ENCODE results near the gene PRRT1B.

PRRT1B gene

DNA sequence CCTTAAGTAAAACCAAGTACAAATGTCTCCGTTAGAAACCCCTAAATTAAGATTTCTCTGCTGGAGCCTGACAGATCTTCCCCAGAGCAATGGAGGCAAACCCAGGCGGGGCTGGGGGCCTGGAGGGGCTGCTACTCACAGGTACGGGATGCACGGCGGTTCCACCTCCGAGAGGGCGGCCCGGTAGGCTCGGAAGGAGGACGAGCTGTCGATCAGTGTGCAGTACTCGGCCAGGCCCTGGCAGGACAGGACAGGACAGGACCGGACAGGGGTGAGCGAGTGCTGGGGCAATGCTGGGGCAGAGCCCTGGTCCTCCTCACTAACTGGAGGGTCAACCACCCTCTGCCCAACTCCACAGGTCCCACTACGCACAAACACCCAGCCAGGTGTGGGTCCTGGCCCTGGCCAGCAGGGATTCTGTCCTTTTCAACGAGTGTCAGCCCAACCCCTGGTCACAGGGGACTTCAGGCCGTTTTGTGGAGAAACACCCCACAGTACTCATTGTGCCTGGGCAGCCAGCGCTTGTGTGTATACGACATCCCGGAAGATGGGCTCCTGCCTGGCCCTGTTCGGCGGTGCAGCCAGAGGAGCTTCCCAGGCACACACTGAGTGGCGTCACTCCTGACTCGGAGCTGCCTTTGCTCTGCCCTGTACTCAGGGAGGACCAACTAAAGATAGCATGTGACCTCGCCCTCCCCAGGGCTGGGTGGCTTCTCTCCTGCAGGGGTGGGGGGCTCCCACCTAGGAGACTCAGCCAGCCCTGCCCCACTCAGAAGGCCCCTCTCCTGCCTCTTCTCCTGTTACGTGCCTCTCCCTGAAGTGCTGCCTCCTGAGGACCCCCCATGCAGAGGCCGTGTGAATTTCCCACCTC, 37.4 kb downstream of the PRRT1B start:
- no peak for DNase-seq

DNA sequence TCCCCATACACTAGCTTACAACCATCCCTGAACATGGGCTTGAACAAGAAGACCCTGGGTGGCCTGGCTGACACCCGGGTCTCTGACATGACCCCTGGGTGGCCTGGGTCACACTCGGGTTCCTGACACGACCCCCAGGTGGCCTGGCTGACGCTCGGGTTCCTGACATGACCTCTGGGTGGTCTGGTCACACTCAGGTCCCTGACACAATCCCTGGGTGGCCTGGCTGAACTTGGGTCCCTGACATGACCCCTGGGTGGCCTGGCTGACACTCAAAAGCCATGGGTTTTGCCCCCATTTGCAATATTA, 38.0 kb downstream of the PRRT1B start:
- no peak for DNase-seq

DNA sequence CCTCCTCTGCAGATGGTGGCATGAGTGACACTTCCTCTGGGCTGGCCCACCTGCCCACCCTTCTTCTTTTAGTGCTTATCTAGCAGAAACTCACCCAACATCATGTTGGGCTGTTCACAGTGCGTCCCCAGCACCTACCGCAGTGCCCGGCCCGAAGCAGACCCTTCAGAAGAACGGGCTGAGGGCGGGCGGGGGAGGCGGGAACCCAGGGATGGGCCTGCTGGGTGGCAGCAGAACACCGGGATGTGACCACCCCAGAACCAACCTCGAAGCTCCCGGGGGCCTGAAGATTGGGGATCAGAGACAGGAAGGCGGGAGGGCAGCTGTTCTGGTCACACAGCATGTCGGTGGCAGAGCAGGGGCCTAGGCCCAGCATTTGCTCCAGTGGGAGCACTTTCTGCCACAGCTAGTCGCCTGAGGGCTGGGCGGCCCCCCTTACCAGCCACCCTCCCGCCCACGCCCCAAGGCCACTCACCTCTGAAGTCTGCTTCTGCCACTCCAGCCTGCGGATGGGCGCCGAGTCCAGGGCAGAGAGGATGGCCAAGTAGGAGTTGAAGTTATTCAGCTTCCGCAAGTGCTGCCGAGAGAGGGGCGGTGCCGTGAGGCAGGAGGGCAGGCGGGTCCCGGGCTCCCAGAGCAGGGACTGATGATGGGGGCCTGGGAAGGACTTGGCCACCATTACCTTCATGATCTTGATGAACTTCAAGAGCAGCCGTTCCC, 38.7 kb downstream of the PRRT1B start:
- DNase-seq = no peak

DNA sequence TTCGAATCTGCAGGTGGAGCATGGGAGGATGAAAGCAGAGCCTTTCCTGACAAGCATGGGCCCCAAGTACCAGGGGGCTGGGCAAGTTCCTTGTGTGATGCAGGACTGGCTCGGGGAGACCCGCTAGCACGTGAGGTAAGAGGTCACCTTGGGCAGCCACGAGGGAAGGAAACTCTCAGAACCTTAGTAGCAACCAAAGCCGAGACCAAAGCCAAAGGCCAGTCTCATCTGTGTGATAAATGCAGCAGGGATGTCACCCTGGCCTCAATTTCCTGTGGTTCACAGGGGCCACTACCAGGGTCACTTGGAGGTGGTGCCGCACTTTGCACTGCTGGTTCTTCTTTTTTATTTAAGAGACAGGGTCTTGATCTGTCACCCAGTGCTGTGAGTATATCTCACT, 39.5 kb downstream of the PRRT1B start:
- DNase-seq = no peak

DNA sequence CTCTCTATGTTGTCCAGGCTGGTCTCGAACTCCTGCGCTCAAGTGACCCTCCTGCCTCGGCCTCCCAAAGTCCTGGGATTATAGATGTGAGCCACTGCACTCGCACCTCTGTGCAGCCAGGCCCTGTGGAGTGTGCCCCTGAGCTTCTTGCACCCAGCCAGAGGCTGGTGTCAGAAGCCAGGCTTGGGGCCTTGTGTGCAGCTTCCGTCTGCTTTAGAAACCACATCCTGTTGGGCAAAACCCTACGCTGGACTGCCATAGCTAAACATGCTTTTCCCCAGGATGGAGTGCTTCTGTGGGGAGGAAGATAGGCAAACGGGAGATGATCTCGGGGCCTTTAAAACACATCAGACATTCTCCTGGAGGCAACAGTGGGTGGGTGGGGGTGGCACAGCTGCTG, 40.1 kb downstream of the PRRT1B start:
- no peak for DNase-seq

DNA sequence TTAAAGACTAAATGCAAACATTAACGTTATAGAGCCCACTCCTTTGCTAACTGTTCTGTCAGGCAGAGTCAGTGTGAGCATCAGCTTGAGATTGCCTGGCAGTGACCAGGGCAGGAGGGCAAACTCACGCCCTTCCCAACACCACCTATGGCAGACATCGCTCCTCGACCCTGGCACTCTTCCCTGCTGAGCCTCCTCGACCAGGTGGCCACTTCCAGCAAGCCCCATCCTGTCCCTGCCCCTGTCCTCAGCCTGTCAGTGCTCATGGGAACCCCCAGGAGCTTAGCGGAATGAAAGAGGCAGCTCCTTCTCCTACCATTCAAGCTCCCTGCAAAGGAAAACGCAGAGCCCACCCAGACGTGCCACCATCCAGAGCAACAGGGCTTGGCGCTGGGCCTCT, 42.0 kb downstream of the PRRT1B start:
- DNase-seq = no peak

DNA sequence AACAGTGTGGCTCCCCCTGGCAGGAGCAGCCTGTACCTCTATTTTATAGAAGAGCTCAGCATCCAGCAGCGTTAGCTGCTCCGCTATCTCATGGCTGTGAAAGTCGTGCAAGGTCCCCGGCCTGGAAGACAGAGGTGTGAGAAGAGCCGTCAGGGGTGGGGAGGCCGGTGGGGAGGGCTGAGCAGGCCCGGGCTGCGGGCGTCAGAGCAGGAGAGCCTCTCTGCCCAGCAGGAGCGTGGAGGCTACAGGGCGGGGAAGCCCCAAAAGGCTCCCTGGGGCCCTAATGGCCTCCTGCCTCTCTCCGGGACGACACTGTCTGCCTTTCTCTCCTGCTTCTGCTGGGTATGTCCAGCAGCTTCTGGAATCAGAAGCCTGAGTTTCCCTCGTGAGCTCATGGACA, 42.6 kb downstream of the PRRT1B start:
- DNase-seq = no peak

DNA sequence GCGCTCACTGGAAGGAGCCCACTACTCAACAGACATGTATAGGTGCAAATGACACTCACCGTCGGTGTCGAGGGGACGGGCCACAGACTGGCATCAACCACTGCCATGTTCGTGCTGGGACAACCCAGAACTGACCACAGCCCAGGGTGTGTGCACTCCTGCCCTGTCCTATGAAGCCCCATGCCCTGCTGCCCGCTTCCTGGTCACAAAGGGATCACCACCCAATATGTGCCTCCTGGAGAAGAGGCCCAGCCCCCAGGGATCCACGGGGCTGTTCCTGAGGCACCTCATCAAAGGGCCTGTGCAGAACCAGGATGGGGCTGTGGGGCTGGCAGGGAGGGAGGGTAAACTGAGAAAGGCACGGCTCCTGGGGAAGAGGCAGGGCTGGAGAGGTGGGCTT, 43.1 kb downstream of the PRRT1B start:
- no peak for DNase-seq

DNA sequence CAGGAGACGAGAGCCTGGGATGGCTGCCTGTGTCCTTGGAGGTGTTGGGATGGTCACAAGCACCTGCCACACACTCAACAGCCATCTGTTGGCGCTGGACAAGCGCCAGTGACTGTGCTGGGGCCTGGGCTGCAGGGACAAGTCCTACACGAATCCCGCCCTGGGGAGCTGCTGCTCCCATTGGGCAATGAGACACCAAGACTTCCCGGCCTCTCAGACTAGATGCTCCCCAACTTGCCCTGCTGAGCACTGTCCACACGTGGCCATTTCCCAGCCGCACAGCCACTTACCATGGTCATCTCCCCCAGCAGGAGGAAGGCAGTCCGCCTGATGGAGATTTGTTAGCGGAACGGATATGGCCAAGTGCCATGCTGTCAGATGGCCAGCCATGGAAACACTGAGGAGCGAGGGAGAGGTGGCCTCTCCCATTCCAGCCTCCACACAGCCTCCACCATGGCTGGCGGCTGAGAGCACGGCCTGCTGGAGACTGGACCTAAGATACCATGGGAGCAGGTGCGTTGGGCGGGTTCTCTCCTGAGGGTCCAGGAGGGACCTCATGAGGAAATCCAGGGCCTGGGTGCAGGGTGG, 43.9 kb downstream of the PRRT1B start:
- no peak for DNase-seq

DNA sequence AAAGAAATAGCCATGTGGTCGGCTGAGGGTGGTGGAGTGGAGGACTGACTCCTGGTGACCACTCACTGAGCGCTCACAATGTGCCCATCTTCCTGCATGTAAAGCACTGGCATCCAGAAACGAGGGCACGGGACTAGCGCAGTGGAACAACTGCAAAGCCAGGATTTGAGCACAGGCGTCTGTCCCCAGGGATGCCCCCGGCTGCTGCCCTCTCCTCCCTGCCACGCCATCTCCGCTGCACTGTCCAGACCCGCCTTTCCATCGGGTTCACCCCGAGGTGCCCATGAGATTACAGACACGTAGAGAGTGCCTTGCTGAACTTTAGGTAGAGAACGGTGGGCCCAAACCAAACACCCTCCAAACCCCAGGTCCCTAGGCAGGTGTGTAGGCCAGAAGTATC, 44.7 kb downstream of the PRRT1B start:
- DNase-seq = no peak

DNA sequence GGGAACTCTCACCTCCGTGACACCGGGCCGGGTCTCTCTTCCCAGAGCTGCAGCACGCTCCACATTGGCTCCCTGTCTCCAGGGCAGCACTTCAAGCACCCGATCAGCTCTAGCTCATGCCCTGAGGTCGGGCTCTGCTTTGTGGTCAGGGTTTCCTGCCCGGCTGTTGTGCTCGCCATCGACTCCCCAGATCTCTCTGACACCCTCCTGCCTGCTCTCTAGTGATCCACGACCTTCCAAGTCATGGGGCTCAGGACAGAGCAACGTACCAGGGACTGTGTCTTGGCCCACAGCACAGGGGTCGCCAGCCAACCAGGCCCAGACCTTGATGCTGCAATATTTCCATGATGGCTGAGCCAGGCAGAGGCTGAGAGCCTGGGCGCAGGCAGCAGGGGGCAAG, 45.1 kb downstream of the PRRT1B start:
- no peak for DNase-seq

DNA sequence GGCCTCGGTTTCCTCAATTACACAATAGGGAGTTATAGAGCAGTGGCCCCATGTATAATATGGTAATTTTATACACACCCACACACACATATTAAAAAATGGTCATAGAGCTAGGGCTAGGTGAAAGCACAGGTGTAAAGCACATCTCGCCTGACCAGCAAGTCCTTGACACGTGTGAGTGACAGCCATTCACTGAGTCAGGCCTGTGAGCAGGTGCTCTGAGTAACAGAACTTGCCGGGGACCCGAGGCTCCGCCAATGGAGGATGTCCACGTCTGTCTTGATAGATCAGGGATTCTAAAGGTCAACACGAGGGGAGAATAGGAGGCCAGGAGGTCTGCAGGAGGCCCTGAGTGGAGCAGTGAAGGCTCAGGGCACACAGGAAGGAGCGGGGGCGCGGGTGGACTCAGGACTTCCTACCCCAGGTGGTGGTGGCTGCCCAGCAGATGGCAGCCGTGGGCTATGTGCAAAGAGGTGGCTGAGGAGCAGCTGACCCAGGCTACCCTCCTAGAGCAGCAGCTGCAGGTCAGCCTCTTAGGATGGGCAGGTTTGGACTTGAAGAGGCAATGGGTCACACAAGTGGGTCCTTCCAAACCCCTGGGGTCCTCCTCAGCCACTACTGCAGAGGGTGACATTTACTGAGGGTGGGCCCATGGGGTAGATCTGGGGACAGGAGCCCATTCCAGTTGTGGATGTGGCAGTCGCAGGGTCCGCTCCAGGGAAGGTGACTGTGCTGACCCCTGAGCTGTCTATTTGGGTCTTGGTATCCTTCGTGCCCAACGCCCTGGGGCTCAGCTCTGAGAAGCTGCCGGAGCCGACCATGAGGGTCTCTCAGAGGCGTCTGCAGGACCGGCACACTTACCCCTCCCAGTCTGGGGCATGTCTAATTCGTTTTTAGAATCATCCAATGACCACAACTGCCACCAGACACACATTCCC, 45.9 kb downstream of the PRRT1B start:
- peak; percentile 67 for DNase-seq

DNA sequence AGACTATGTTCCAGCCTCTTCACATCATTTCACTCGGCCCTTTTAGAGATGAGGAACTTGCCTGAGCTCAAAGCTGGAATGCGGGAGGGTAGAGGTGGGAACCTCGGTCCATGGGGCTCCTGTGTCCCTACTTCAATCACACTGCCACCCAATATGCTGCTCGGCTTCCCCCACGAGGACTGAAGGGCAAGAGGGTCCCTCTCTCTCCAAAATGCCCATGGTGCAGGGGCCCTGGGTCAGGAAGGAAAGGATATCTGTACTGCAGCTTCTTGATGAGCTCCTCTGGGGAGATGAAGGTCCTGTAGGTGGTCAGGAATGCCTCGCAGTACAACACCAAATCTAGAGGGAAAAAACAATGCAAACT, 46.5 kb downstream of the PRRT1B start:
- DNase-seq = no peak

DNA sequence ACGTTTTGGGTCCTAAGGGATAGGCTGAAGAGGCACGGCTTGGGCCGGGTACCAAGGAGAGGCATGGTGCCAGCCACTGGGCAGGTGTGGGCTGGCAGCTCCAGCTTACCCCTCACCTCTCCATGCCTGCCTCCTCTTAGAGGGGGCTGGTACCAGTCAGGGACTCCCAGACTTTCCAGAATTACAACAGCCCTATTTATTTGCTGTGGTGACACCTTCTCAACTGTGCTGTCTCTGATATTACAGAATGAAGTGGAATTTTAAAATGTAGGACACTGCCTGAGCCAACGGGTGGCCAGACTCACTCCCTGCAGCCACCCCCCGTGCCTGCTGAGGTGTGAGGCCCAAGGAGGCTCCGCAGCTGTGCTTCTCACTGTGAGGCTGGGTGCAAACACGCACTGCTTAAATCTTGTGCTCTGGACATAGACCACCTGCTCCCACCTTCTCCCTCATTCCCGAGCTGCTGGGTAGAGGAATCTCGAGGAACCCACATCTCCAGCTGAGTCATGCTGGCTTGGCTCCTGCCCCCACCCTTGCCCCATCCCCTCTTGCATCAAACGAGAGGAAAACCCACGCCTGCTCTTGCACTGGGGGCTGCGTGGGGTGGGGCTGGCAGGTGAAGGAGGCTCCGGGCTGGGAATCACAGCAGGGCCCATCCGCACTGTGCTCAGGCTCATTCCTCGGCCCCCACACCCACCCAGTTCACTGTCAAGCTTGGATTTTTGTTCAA, 47.9 kb downstream of the PRRT1B start:
- DNase-seq = no peak

DNA sequence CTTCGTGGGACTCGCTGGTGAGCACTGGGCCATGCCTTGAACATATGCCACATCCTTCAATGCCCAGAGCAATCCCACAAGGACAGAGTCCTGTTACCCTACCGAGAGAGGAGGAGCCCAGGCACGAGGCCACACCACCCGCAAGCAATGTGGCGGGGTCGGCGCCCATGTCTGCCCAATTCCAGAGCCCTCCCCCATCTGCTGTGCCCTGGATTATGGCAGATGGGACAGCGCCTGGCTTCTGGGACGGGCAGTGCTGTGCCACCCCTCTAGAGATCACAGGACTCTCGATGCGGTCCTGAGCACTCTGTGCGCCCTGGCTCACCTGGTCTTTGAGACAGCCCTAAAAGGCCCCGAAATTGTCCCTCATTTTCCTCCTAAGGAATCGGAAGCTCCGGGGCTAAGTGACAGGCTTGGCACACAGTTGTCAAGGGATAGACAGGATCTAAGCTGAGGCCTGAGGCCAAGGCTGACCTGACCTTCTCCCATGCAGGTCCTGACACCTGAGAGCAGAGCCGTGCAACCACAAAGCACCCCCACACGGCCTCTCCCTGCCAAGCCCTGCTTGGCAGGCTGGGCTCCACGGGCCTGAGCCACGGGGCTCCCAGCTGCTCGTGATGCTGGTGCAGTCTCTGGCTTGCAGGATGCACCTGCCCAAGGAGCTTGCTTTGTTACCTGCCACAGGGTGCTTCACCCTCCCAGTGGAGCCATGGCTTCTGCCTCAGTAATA, 48.8 kb downstream of the PRRT1B start:
- no peak for DNase-seq

DNA sequence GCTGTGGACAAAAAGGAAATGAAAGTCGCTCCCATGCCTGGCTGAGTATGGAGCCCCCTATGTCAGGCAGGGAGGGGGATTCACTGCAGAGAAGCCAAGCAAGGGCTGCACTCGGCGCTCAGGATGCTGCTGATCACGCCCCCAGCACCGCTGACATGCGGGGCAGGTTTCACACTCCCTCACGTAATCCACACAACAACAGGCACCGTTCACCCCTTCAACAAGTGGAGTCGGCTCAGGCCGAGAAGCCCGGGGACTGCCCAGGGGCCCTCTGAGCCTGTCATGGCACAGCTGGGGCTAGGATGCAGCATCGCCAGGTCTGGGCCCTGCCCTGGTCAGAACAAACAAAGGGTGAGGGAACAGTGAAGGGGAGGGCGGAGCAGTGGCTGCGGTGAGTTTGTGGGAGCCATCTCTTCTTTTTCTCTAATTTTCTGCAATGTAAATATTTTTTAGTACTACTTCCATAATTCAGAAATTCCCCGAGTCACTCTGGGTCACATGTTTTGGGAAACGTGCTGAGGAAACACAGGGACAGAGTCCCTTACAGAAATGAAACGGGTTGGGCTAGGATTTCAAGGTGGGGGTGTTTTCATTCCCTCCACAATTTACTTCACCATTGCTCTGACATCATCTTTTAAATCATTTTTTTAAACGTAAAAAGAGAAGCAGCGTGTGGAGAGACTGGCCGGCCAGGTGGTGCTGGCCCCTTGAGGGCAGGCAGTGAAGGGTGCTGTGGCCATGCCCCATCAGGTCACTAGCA, 49.8 kb downstream of the PRRT1B start:
- DNase-seq = no peak

DNA sequence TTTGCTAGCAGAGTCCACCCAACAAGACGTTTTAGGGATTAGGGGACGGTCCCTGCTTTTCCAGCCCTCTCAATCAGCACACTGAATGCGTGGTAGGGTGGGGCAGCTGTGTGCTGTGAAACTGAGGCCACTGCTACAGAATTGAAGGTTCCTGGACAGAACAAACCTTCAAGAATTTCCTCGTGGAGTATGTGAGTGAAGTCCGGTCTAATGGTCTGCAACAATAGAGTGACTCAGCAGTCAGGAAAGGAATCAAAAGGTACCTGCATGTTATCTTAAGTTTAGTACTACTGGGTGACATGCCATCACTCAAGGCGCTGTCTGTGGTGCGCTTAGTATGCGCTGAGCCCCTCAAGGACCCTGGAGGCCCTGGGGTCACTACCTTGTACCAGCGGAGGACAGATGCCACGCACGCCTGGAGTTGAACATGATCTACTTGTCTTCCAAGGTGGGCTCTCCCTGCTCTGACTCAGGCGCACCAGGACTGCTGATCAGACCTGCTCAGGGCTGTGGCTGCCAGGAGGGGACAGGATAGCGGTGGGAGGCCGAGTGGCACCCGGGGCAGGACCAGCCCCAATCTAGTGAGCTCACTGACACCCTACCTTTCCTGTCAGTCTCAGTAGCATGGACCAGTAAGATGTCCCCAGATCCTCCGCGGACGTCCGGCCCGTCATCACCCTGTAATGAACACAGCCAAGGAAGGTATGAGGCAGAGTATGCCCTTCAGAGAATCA, 50.5 kb downstream of the PRRT1B start:
- no peak for DNase-seq

DNA sequence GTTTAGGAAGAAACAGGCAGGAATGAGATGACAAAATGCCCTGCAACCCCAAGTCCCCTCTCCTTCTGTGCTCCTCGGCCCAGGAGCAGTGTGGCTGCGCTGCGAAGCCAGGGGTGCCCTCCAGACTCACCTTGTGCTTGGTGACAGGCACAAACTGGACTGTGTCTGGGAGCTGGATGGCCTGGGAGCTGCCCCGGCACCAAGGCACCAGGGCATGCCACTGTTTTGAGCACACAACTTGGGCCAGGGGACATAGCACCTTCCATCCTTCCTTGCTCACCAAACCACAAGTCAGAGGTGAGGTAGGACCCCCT, 51.1 kb downstream of the PRRT1B start:
- no peak for DNase-seq

DNA sequence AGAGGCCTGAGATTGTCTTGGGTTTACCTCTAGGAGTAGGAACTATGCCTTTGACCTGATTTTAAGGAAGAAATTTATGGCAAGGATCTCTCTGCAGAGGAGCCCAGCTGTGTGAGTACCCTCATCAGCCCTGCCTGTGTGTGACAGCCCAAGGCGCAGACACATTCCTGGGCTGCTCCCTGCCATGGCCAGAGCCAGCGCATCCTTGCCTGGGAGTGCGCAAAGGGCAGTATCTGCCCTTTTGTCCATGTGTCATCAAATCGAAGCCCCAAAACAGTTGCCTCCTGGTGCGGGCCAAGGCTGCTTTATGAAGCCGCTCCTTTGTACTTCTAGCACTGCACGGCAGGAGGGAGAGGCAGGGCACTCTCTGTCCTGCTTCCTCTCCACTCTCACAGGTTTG, 51.9 kb downstream of the PRRT1B start:
- no peak for DNase-seq

DNA sequence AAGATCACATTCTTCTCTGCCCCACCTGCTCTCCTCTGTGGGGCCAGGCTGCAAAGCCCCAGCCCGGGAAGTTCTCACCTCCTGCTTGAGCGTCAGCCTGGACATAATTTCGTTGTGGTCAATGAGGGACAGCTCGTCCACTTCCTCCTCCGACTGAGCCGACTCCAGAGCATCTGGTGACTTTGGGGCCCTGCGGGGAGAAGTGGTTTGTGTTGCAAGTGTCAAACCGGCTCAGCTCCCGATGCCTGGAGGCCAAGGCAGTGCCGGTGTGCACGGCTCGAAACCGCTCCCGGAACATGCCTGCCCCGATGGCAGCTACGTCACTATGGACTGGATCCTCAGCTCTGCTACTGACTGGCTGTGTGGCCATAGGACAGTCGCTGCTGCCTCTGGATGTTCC, 52.8 kb downstream of the PRRT1B start:
- DNase-seq = no peak

Measured in activated CD4-positive, alpha-beta T cell treated with anti-CD3 and anti-CD28 coated beads for 1 hour (primary cell).